Coronary artery (tissue), 2 donors: ENCODE data around the gene FAM222A.

Source experiments
- DNase-seq: peaks from one replicate; pipeline ENCODE4 v3.0.0-alpha.2; 2017; ENCODE audit warnings: low spot score
- H3K27ac ChIP-seq, 2 donors: fragments of 200-600 bp; sonication (generic); one replicate each; pipeline ENCODE4 v1.5.1; 2016 to 2019
- H3K4me3 ChIP-seq: fragments of 200-600 bp; sonication (generic); 2 replicates; pipeline ENCODE4 v1.5.1; 2016; ENCODE audit warnings: mild to moderate bottlenecking, moderate library complexity
- CTCF ChIP-seq: fragments of 200-600 bp; sonication (generic); IDR thresholded peaks from one replicate; pipeline ENCODE4 v1.5.1; 2019; ENCODE audit warnings: antibody characterized with exemption

Gene FAM222A

GRCh38 chr12:109762673-109763191 lies 49.1 kb downstream of the FAM222A start:
- TF ChIP-seq CTCF, result no peak
- Histone ChIP-seq H3K4me3 (no peak overlapping the region), H3K27ac (no peak overlapping the region)
- DNase-seq, result peak; percentile 65

GRCh38 chr12:109763201-109763841 lies 49.7 kb downstream of the FAM222A start:
- DNase-seq, result peak; percentile 35
- no peak overlapping the region for H3K27ac ChIP-seq

GRCh38 chr12:109764123-109764522 lies 50.5 kb downstream of the FAM222A start:
- no peak overlapping the region for H3K4me3 ChIP-seq
- no peak overlapping the region for H3K27ac ChIP-seq
- TF ChIP-seq CTCF, result no peak
- DNase-seq, result no peak

More at GRCh38 chr12:109763201-109763841, 49.7 kb downstream of the FAM222A start:
- TF ChIP-seq CTCF, result no peak
- H3K4me3 ChIP-seq, result no peak overlapping the region

GRCh38 chr12:109764776-109765445 lies 51.3 kb downstream of the FAM222A start:
- no peak overlapping the region for H3K27ac ChIP-seq
- H3K4me3 ChIP-seq, result no peak overlapping the region
- TF ChIP-seq CTCF, result no peak
- DNase-seq, result peak; percentile 57

GRCh38 chr12:109765446-109765810 lies 51.8 kb downstream of the FAM222A start:
- Histone ChIP-seq H3K27ac (no peak overlapping the region), H3K4me3 (no peak overlapping the region)
- peak; percentile 45 for DNase-seq
- no peak for TF ChIP-seq CTCF

GRCh38 chr12:109766251-109766778 lies 52.7 kb downstream of the FAM222A start:
- no peak overlapping the region for H3K27ac ChIP-seq
- TF ChIP-seq CTCF, result no peak
- H3K4me3 ChIP-seq, result no peak overlapping the region
- DNase-seq, result peak; percentile 40
